ENCODE results near the gene HS3ST5.
A peak's percentile ranks its signal among the peaks of the same experiment; 100 is the strongest.

Gene HS3ST5

DNA sequence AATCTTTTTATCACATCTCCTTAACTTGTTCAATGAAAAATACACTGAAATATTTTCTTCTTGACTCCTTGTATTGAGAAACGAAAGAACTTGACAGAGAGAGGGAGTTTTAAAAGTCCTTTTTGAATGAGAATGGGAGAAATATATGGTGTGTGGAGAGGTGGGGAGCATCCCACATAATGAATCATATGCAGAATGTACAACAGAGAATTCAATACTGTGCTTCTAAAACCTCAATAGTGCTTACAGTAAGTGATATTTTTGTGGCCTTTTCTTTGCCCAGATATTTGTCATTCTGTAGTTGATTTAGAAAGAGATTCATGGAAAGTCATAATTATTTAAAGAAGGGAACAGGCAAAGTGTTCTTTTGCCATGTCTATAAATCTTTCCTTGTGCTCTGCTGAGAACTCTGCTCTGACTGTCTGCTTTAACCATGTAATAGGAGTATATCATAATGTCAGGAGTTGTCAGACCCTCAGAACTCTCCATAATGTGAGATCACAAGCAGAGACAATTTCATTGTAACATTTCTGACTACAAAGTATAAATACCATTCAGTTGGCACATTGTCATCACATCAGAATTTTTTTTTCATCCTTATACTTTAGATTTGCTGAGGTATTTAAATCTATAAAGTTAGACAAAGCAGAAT, 32.8 kb upstream of the HS3ST5 start:
- H3K4me3 ChIP-seq (ENCODE audit: low read depth, low read length) = no peak overlapping the region
- in situ Hi-C loops (cut with HindIII; ENCODE audit: low sequenced_read_pairs) = no loop called here
- no peak for DNase-seq (ENCODE audit: low read depth)
- TF ChIP-seq, protein P1, sequence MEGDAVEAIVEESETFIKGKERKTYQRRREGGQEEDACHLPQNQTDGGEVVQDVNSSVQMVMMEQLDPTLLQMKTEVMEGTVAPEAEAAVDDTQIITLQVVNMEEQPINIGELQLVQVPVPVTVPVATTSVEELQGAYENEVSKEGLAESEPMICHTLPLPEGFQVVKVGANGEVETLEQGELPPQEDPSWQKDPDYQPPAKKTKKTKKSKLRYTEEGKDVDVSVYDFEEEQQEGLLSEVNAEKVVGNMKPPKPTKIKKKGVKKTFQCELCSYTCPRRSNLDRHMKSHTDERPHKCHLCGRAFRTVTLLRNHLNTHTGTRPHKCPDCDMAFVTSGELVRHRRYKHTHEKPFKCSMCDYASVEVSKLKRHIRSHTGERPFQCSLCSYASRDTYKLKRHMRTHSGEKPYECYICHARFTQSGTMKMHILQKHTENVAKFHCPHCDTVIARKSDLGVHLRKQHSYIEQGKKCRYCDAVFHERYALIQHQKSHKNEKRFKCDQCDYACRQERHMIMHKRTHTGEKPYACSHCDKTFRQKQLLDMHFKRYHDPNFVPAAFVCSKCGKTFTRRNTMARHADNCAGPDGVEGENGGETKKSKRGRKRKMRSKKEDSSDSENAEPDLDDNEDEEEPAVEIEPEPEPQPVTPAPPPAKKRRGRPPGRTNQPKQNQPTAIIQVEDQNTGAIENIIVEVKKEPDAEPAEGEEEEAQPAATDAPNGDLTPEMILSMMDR (IDR thresholded peaks at IDR 0.05; ENCODE audit: low read depth, low read length, missing control alignments) = no peak

DNA sequence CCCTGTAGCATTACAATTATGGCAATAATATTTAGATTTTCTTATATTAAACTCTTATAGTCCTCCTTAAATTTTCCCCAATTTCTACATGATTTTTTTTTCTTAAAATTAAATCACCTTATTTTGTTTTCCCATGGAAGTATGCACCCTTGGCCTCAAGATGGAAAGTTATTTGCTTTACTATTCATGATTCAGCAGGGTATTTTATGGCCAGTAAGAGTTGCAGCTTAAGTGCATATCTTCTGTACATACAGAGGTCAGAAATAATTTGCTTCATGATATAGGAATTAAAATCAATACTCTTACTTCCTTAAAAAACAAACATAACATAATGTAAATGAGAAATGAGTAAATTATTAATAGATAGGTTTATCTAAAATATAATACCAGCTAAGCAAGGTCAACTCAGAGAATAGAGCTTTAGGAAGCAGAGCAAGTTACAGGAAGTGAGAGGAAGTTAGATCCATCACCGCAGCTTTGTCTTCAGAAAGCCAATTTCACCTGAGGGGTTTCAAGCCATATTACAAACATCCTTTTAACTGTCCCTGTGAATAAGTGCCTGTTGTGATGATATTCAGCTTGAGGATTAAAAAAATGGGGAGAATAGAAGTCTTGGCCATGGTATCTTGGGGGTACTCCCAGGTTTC, 24.6 kb upstream of the HS3ST5 start:
- no peak for DNase-seq (ENCODE audit: low read depth)
- TF ChIP-seq, protein P1 (IDR thresholded peaks at IDR 0.05; ENCODE audit: low read depth, low read length, missing control alignments) = no peak
- no peak overlapping the region for H3K4me3 ChIP-seq (ENCODE audit: low read depth, low read length)
- in situ Hi-C loops (cut with HindIII; ENCODE audit: low sequenced_read_pairs) = no loop called here

DNA sequence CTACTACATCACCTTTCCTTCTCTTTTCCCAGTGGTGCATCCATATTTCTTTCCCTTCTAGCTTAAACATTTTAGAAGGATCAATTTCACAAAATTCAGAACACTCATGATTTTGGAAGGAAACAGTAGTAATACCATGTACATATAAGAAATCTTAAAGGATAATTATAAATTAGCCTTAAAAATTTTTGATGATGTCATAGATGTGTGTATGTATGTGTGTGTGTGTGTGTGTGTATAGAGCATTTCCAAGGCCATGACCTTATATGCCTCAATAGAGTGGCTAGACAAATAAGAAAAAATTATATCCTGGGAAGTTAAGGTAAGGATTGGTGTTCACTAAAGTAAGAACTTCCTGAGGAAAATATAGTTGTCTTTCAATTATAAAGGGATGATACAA, 24.1 kb upstream of the HS3ST5 start:
- TF ChIP-seq, protein P1 (IDR thresholded peaks at IDR 0.05; ENCODE audit: low read depth, low read length, missing control alignments) = no peak
- no peak overlapping the region for H3K4me3 ChIP-seq (ENCODE audit: low read depth, low read length)
- in situ Hi-C loops (cut with HindIII; ENCODE audit: low sequenced_read_pairs) = no loop called here
- DNase-seq (ENCODE audit: low read depth) = no peak

DNA sequence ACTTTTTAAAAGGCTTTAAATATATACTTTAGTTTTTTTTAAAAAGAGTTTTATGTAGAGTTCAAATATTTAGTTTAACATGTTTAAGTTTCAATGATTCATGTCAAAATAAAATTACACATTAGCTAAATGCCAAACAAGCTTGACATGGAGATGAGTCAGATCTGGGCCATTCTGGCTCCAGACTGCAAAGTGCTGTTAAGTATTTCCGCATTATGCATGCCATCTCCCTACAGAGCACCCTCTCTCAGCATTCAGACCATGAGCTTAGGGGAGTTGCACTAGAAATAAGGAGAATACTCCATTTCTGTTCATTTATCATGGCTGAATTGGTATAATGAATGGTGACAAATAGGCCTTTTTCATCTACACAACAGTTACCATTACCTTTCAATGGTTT, 21.5 kb upstream of the HS3ST5 start:
- in situ Hi-C loops (cut with HindIII; ENCODE audit: low sequenced_read_pairs) = no loop called here
- TF ChIP-seq, protein P1 (IDR thresholded peaks at IDR 0.05; ENCODE audit: low read depth, low read length, missing control alignments) = no peak
- peak; percentile 2 for DNase-seq (ENCODE audit: low read depth)
- H3K4me3 ChIP-seq (ENCODE audit: low read depth, low read length) = no peak overlapping the region

DNA sequence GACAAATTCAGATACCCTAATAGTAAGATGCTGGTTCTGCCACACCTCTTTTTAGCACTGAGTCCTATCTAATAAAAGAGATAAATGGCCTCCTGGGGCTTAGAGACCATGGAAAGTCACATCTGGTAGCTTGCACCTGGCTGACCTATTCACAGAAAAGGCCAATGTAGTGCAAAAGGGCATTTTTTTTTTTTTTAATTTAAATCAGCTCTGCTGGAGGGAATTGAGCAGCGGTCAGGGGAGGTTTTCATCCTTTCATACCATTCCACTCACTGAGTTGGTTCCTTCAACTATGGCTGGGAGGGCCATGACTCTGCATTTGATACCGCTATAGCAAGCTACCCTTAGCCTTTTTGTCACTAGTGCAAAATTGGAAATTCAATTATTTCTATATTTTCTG, 20.1 kb upstream of the HS3ST5 start:
- TF ChIP-seq, protein P1 (IDR thresholded peaks at IDR 0.05; ENCODE audit: low read depth, low read length, missing control alignments) = no peak
- no peak overlapping the region for H3K4me3 ChIP-seq (ENCODE audit: low read depth, low read length)
- in situ Hi-C loops (cut with HindIII; ENCODE audit: low sequenced_read_pairs) = no loop called here
- no peak for DNase-seq (ENCODE audit: low read depth)

DNA sequence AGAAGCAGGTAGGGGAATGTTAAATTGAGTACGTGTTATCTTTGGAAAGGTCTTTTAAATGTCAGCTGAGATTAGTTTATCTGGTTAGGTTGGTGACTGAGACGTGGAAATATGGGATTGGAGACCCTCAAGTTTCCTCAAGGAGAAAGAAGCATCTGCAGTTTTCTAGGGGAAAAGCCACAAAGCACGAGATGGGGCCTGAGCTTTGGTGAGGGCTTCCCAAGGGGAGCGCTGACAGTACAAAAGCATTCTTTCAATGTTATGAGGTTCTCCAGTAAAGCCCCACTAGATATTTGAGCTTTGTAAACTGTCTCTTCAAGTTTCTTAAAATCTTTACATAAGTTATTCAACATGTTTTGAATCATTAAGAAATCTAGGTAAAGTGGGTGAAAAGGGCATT, 19.6 kb upstream of the HS3ST5 start:
- no peak overlapping the region for H3K4me3 ChIP-seq (ENCODE audit: low read depth, low read length)
- TF ChIP-seq, protein P1 (IDR thresholded peaks at IDR 0.05; ENCODE audit: low read depth, low read length, missing control alignments) = no peak
- in situ Hi-C loops (cut with HindIII; ENCODE audit: low sequenced_read_pairs) = no loop called here
- no peak for DNase-seq (ENCODE audit: low read depth)
